HG03196 (cell line): Measurements from ENCODE around the gene TCERG1L.
"Not testable (repeated sequence)": the region's sequence is repeated elsewhere in the genome, so short reads cannot be mapped to it uniquely, and the experiment has no call there.

ENCODE experiments used
- ATAC-seq: cut with Tn5 transposase; IDR thresholded peaks from one replicate; pipeline ENCODE4 v1.9.1; 2021; ENCODE audit not compliant: unreplicated experiment

Gene TCERG1L

DNA sequence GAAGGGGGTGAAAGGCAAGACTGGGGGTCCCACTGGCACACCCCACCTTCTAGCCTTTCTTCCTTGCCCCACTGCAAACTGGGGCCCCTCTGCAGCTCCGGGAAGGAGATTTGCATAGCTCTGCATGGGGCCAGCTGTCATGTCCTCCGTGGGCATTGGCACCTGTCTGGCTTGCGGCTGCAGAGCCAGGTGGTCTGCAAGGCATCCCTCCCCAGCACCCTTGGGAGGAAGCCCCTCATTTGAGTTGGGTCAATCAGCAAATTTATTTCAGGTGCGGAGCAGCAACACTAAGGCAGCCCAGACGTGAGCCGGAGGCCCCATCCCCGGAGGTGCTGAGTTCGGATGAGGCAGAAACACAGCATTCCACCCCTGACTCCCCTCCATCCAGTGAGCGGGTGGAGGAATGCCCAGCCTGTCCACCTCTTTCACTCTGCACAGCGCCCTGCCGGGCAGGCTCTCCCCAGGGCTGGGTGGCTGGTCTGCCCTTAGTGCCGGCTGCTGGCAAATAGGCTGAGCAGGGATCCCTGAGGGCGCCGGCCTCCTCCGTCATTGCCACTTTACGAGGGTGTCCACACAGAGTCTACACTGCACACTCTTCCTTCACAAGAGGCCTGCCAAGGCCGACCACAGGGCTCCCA is 143.2 kb downstream of the TCERG1L start:
- ATAC-seq, result no peak

DNA sequence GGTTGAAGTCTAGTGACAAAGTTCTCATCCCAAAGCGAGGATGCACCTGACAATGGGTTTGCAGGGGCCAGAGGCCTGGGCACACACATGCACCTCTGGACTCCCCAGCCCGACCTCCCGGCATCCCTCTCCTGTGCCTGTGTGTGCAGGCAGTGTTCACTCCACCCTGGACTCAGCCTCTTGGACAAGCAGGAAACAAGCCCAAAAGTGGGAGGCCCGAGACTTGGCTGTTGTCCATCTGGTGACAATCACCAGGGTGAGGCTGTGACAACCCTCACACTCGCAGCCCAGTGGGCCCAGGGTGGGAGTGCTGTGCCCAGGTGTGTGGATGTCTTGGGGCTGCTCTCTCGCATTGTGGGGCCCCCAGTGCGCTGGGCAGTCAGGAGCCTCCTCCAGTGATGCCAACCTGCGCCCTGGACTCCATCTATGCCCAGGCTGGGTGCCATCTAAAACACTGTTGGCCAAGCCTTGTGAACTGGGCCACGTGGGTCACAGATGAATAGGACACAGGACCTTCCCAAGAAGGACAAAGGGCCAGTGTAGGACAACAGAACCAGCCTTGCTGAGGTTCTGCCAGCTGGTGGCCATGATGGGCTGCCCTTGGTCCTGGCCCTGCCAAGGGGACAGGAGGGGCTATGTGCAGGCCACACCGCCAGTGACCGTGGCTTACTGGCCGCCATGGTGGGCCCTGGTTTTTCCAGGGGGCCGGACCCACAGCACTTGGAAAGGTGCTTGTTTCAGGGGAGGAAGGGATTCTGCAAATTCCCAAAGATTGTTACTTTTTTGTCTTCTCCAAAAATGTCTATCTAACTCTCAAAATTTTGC is 144.3 kb downstream of the TCERG1L start:
- no peak for ATAC-seq

DNA sequence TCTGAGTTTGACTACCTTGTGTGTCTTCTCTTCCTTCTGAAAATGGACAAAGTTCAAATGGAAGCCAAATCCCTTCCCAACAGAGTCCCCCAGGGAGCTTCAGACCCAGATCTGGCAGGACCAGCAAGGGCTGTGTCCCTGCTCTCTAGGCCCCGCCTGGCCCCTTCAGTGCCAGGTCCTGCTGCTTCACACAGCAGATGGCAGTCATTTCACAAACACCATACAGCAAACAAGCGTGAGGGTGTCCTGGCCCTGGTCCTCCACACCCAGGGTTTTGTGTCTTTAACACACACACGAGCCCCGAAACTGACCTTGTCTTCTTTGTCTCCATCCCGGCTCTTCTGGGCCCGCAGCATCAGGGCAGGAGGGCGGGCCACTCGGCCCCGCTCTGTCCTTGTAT is 145.0 kb downstream of the TCERG1L start:
- ATAC-seq, result no peak

DNA sequence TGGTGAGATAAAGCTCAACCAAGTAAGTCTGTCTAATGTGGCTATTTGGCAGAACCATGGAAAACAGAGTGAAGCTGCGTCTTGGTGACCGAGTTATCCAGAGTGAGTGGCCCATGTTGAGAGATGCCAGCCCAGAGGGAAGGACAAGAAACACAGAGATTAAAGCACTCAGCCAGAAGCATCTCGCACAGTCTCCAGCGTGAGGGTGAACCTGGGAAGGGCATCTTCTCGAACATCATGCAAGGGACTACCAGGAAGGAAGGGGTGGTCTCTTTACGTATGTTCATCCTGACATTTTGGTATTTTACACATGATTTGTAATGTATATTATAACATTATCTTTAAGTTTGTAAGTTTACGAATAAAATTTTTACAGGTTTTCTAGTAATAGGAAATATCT is 146.4 kb downstream of the TCERG1L start:
- ATAC-seq, result no peak

DNA sequence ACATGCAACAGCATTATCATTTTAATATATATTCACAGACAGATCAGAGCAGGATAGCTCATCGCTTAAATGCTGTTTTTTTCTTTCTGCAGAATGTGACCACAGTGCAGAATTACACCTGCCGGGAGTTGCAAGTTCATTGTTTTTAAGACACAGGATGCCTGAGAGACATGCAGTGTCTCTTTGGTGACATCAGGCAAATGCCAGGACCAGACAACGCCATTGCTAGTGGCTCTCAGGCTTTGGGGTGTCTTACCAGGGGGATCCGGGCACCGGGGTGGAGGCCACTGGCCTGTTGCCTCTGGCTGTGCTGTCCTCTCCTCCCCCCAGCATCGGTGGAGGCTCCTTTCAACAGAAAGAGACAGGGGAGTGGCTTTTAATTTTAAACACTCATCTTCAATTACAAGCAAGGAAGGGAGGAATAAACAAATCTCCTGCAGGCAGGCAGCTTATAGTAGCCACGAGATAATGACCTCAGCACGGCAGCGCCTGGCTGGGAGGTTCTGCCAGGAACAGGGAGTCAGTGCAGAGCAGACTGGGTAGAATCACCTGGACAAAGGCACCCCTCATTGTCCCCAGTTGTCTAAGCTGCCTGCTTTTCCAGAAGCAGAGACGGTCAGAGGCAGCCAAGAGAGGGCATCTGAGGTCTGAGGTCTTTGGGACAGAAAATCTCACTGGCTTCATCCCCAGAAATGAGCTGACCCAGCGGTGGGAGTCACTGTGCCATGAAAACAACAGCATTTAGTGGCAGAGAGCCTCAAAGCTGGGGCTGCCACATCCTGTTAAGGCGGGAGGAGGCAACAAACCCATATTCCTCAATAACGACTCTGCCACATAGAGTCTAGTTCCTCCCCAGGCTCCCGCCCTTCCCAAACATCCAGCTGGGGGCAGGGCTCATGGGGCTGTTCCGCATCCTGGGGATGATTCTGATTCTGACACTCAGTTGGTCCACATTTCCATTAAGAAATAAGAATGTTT is 148.4 kb downstream of the TCERG1L start:
- no peak for ATAC-seq

DNA sequence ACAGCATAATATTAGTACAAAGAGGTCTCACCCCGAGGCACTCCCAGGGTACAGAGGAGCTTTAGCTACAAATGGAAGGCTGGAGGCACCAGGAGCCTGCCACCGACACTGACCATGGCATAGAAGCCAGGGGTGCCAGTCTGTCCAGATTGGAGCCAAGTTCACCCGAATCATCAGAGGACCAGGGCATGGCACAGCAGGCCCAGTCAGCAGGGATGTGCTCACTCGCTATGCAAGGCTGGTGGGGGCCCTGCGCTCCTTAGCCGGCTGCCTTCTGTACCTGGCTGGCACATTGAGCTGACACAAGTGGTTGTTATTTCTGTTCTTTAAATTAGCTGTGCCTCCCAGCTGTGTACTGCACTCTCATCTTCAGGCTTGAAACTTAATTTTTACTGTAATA is 149.3 kb downstream of the TCERG1L start:
- ATAC-seq, result no peak

DNA sequence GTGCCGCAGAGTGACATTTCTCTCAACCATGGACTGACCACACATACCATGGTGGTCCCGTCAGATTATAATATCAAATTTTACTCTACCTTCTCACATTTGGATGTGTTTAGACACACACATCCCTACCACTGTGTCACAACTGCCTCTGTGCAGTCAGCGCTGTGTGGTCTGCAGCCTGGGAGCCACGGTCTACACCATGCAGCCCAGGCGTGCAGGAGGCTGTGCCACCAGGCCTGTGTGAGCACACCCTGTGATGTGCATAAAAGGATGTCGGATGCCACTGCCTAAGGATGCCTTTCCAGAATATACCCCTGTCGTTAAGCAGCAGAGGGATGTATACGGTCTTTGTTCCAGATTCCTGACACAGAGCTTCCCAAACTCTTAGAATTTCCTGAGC is 150.4 kb downstream of the TCERG1L start:
- no peak for ATAC-seq

DNA sequence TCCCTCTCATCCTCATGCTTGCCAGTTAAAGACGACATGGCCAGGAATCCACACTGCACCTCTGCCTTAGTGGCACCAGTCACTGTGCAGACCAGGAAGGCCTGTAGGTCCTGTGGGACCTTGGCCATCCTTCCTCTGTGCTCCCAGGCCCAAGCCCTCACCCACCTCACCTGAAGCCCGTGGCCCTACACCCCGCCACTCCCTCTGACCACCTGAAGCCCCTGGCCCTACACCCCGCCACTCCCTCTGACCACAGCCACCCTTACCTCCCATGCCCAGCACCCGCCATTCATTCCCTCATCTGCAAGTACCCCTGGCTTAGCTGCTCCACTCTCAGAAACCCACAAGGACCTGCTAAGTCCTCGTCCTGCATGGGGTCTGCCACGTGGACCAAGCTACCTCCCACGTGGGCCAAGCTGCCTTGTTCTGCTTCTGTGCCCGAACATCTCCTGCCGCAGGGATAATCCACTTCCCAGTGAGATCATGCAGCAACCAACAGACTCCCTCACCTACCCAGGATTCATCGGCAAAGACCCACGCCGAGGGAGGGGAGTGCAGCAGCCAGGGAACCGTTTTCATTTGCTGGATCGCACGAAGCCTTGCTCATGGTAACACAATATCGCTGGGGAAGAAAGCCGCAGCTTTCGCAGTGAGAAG is 151.2 kb downstream of the TCERG1L start:
- no peak for ATAC-seq

DNA sequence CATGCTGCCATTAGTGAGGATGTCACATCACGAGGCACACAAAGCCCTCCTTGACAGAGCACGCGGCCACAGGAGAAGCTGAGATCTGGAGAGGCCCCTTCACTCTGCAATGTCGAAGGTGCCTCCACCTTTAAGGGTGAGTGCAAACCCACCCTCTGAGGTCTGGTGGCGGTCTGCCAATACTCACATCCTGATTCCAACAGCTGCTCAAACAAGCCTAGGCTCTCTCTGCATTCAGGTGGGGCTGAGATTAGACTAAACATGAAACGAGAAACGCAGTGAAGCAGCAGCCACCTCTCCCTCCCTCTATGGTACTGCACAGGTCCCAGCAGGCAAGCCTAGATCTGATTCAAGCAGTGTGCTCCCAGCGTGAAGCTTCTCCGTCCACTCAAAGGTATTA is 151.8 kb downstream of the TCERG1L start:
- no peak for ATAC-seq

DNA sequence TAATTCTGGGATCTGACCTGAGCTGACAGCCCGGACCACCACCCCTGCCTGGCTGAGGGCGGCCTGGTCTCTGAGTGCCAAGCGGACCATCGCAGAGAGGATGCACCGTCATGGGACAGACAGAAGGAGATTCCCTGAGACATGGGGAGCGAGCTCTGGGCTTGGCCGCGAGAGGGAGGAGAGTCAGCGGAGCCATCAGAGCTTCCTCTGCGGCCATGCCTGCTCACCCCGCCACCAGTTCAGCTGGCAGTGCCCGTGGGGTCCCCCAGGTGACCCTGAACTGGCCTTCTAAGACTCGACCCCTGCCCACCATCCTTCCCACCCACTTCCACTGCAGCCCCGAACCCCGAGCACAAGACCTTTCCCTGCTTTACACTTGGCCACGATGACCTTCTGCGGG is 152.8 kb downstream of the TCERG1L start:
- ATAC-seq, result no peak

DNA sequence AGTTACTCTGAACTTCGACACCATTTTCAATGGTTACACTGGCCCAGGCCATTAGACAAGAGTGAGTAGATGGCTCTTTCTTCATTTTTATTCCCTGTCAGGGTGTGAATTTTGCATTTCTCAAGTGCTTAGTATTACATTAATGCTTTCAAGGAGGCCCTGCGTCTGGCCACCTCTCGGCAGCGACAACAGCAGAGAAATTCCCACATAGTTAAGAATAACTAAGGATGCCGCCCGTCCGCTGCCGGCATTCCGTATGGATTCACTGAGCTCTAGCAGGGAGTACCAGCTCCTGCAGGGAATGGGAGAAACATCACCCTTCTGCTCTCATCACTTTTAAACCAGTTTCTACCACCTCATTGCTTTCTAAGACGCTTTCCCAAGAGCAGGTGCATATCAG is 153.6 kb downstream of the TCERG1L start:
- no peak for ATAC-seq

DNA sequence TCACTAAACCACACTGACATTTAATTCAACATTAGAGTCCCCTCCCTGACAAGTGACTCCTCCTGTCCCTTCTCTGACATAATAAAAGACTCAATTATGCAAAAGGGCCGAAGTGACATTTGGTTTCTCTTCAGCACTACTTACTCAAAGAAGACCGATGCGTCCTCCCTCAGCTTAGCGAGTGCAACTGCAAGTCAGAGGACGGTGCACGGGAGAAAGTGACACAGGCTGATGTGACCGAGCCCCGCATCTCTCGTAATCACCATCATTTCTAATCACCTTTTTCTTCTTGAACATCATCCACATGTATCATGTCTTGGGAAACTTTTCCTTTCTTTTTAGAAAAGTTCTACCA is 155.7 kb downstream of the TCERG1L start:
- no peak for ATAC-seq

DNA sequence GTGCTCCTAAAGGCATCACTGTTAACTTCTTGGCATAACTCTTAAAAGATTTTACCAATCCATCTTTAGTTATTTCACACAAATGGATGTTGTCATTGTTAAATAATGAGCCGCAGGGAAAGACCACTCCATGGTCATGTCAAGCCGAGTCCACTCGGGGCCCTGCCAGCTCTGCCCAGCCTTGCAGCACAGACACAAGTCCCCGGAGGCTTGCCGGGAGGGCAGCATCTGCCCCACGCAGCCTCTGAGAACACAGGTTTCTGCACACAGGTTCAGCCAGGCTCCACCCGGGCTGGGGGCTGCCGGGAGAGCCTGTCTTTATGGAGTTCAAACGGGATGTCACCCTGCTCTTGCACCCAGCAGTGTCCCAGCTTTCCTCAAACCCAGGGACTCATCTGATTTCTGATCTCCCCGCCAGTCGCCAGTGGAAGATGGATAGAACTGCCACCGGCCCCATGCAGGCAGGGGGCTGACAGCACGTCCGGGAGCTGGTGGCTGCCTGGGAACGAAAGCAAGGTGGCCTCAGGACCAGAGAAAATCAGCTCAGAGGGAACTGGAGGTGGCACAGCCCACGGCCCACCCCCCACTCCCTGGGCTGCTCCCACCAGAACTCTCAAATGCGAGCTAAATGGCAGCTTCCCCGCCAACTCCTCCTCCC is 156.2 kb downstream of the TCERG1L start:
- no peak for ATAC-seq

DNA sequence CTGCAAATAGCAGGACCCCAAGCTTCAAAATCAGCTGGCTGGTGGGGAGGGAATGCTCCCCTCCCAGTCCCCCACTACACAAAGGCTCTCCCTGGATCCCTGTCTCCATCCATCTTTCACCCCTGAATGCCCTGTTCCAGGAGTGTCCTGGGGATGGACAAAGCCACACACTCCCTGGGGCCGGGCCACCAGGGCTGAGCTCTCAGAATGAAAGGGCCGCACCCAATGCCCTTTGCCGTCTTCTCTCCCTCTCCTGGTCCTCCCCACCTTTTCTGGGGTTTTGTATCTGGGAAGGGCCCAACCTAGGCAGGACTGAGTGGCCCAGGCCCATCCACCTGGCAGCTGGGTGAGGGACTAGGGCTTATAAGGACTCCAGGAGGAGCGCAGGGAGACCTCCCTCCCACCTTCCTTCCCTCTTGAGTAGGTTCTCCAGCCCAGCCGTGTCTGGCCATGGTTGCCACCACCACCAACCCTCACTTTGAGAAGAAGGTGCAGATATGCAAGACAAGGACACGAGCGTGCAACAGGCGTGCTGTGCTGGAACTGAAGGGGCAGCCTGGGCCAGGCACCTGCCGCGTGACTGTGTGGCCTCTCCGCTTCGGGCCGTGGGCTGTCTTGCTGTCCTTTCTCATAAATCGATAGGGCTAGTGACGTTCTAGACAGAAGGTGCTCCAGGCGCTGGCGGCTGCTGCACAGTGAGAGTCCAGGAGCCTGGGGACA is 157.1 kb downstream of the TCERG1L start:
- ATAC-seq, result no peak

DNA sequence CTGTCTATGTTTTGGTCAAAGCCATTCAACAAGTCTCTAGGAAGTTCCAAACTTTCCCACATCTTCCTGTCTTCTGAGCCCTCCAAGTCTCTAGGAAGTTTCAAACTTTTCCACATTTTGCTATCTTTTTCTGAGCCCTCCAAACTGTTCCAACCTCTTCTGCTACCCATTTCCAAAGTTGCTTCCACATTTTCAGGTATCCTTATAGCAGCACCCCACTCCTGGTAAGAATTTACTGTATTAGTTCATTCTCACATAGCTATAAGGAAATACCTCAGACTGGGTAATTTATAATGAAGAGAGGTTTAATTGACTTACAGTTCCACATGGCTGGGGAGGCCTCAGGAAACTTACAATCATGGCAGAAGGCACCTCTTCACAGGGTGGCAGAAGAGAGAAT is 159.1 kb downstream of the TCERG1L start:
- ATAC-seq, result not testable (repeated sequence)

DNA sequence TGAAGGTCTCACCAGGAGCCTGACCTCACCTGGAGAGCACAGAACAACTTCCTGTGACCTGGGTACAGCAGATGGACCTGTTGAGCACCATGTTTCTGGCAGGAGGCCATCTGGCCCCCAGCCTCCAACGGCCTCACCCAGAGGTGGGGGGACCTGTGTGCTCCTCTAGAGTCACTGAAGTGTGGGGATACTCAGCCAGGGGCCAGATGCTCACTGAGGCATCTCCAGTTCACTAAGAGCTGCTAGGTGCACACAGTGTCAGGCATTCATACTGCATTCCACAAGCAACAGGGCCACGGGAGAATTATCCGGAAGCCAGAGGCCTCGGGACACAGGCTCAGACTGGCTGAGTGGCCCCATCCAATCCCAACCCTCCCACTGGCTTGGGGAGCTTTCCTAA is 161.4 kb downstream of the TCERG1L start:
- ATAC-seq, result no peak

DNA sequence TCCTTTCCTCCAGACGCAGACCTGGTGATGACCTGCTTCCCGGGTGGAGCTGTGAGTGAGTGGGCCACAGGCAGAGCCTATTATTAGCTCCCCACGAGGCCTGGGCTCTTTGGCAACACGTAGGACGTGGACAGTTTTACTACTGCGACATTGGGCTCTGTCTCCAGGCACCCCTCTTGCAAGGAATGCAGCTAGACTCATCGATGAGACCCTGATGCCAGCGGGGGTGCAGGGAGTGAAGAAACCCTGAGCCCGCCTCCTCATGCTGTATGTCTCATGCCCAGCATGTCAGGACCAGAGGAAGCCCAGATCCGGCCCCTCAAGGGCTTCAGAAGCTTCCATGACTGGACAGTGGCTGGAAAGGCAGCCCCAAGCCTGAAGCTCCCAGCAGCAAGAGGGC is 161.9 kb downstream of the TCERG1L start:
- ATAC-seq, result no peak

DNA sequence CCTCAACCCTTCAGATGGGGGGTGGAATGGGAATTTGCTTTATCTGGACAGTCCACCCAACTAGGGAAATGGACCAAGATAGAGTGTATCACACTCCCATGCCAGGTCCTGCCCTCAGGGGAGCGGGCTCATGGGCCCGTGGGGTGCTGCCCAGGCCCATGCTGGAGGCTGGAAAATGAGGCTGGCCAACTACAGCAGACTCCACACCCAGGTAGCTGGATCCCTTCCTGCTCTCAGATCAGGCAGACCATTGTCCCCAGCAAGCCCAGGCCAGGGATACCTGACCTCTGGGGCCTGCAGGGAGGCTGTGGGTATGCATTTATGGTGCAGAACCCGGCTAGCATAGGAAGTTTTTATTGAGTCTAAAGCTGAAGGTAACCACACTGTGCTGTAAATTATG is 162.4 kb downstream of the TCERG1L start:
- no peak for ATAC-seq

DNA sequence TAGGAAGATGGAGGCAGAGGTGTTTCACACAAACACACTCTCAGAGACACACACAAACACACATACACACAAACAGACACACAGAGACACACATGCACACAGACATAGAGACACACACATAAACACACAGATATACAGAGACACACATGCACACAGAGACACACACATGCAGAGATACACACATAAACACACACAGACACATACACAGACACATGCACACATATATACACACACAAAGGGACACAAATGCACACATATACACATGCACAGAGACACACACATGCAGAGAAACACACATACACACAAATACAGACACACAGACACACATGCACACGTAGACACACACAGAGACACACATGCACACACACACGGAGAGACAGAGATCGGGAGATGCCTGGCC is 163.3 kb downstream of the TCERG1L start:
- no peak for ATAC-seq
